ENCODE measurements around the gene PNMA8B. TPM values are rescaled to one million over a fixed set of nuclear protein-coding genes. Genes with fewer than 3 reads are reported as not detected.

PNMA8B gene
- polyA plus RNA-seq, 1 of the 3 experiments (the other 2 are of a cell fraction) = 0.92 TPM

DNA sequence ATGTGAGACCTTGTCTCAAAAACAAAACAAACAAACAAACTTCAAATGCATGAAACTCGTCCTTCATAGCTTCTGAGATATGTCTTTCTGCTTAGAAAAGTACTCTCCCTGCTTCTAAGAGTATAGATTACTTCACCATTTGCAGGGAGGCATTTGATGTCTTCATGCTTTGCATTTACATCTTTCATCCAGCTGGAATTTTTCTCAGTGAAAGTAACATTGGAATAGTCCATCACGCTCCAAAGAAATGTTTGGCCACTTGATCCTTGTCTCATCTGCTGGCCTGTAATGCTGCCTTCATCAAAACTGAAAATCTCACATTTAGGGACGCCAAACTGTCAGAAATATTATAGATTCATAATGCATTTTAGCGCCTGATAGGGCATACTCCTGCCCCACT is 43.5 kb downstream of the PNMA8B start:
- ChIA-PET CTCF (interaction anchor here (0.9 to 2.3 kb wide), 4 partner anchors 9 to 62 kb away, joined by 4 to 11 read pairs (median 5); no protein-coding TSS in a partner anchor), POLR2A (no interaction called here)
- Histone ChIP-seq H3K79me2 (ENCODE audit: insufficient read depth) (no peaks in the 10 kb centered on the region), H2AFZ (ENCODE audit: low read depth) (no peak overlapping the region), H3F3A (replicated peaks; ENCODE audit: insufficient read depth) (no peaks in the 10 kb centered on the region), H3K36me3 (replicated peaks in 1 of 2; ENCODE audit: control insufficient read depth in 1 of 2, insufficient read depth in 2 of 2, low read length in 1 of 2) (no peaks in the 10 kb centered on the region), H4K20me1 (ENCODE audit: insufficient read depth) (no peaks in the 10 kb centered on the region), H3K4me3 (ENCODE audit: low read depth in 2 of 2, low read length in 1 of 2) (no peak overlapping the region), H3K27ac (ENCODE audit: low read depth in 2 of 2, low read length in 1 of 2) (no peak overlapping the region), H3K9me3 (no peaks in the 10 kb centered on the region), H3K4me1 (ENCODE audit: control insufficient read depth in 1 of 2, insufficient read depth in 2 of 2, low read depth in 1 of 2, low read length in 1 of 2) (no peaks in the 10 kb centered on the region; a peak in 1 of 4 replicates), H3K9me2 (no peaks in the 10 kb centered on the region), H3K9ac (no peak overlapping the region), H3K4me2 (no peak overlapping the region), H3K27me3 (ENCODE audit: insufficient read depth) (no peaks in the 10 kb centered on the region)
- DNase-seq = no peak
- TF ChIP-seq, protein P1, sequence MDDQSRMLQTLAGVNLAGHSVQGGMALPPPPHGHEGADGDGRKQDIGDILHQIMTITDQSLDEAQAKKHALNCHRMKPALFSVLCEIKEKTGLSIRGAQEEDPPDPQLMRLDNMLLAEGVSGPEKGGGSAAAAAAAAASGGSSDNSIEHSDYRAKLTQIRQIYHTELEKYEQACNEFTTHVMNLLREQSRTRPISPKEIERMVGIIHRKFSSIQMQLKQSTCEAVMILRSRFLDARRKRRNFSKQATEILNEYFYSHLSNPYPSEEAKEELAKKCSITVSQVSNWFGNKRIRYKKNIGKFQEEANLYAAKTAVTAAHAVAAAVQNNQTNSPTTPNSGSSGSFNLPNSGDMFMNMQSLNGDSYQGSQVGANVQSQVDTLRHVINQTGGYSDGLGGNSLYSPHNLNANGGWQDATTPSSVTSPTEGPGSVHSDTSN (IDR thresholded peaks at IDR 0.05) = no peak
- TF ChIP-seq RXRA (IDR thresholded peaks at IDR 0.05; ENCODE audit: borderline replicate concordance, low read depth) (no peak), TEAD4 (IDR thresholded peaks at IDR 0.05; ENCODE audit: borderline replicate concordance, insufficient read depth) (no peak), NRF1 (IDR thresholded peaks at IDR 0.05; ENCODE audit: low read depth, low read length) (no peak)
- TF ChIP-seq, protein P2, sequence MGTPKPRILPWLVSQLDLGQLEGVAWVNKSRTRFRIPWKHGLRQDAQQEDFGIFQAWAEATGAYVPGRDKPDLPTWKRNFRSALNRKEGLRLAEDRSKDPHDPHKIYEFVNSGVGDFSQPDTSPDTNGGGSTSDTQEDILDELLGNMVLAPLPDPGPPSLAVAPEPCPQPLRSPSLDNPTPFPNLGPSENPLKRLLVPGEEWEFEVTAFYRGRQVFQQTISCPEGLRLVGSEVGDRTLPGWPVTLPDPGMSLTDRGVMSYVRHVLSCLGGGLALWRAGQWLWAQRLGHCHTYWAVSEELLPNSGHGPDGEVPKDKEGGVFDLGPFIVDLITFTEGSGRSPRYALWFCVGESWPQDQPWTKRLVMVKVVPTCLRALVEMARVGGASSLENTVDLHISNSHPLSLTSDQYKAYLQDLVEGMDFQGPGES (IDR thresholded peaks at IDR 0.05; ENCODE audit: low read depth, low read length) = no peak
- TF ChIP-seq, protein P3, sequence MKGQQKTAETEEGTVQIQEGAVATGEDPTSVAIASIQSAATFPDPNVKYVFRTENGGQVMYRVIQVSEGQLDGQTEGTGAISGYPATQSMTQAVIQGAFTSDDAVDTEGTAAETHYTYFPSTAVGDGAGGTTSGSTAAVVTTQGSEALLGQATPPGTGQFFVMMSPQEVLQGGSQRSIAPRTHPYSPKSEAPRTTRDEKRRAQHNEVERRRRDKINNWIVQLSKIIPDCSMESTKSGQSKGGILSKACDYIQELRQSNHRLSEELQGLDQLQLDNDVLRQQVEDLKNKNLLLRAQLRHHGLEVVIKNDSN (IDR thresholded peaks at IDR 0.05; ENCODE audit: borderline replicate concordance, low read depth) = no peak
- WGBS (ENCODE audit: low lambda C conversion rate) = 43% methylated on average over 4 of the region's 4 CpGs

DNA sequence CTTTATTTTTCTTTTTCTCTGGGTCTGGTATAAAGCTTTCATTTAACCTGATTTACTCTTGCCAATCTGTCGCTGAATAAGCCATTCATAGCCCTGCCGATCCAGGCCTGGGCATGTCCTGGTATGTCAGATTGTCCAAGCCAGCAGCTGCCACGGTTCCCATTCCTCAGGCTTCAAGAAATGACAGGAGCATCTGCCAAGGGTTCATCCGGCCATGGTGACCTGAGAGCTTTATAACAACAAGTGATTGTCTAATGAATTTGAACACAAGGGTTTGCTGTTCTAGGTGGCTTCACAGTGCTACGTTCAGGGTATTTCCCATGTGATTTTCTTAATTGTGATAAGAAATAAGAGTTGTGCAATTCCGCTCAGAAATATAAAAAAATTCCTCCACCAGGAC is 44.3 kb downstream of the PNMA8B start:
- WGBS (ENCODE audit: low lambda C conversion rate) = 75% methylated on average over 6 of the region's 6 CpGs
- Histone ChIP-seq H3K9me2 (no peaks in the 10 kb centered on the region), H4K20me1 (ENCODE audit: insufficient read depth) (no peaks in the 10 kb centered on the region), H3K79me2 (ENCODE audit: insufficient read depth) (no peaks in the 10 kb centered on the region), H3K36me3 (replicated peaks in 1 of 2; ENCODE audit: control insufficient read depth in 1 of 2, insufficient read depth in 2 of 2, low read length in 1 of 2) (no peaks in the 10 kb centered on the region), H3K9ac (no peak overlapping the region), H3K27me3 (ENCODE audit: insufficient read depth) (no peaks in the 10 kb centered on the region), H2AFZ (ENCODE audit: low read depth) (no peak overlapping the region), H3K4me1 (ENCODE audit: control insufficient read depth in 1 of 2, insufficient read depth in 2 of 2, low read depth in 1 of 2, low read length in 1 of 2) (no peaks in the 10 kb centered on the region; a peak in 1 of 4 replicates), H3K4me3 (ENCODE audit: low read depth in 2 of 2, low read length in 1 of 2) (no peak overlapping the region), H3K27ac (ENCODE audit: low read depth in 2 of 2, low read length in 1 of 2) (no peak overlapping the region), H3K4me2 (no peak overlapping the region), H3F3A (replicated peaks; ENCODE audit: insufficient read depth) (no peaks in the 10 kb centered on the region), H3K9me3 (no peaks in the 10 kb centered on the region)
- CTCF ChIA-PET = interaction anchor here (0.8 to 2.3 kb wide), 6 partner anchors 10 to 63 kb away, joined by 3 to 11 read pairs (median 4); no protein-coding TSS in a partner anchor
- TF ChIP-seq POLR2AphosphoS5 (IDR thresholded peaks at IDR 0.05; ENCODE audit: low read depth, low read length) (no peak), EZH2phosphoT487 (IDR thresholded peaks at IDR 0.05; ENCODE audit: borderline replicate concordance, low read depth) (no peak), MEF2A (IDR thresholded peaks at IDR 0.05; ENCODE audit: borderline replicate concordance, low read depth) (no peak), RXRA (IDR thresholded peaks at IDR 0.05; ENCODE audit: borderline replicate concordance, low read depth) (no peak), GABPA (IDR thresholded peaks at IDR 0.05; ENCODE audit: low read depth) (no peak), GATA2 (CRISPR knock-in tag; IDR thresholded peaks at IDR 0.05) (no peak), RAD21 (IDR thresholded peaks at IDR 0.05; ENCODE audit: low read length) (no peak), RFX5 (IDR thresholded peaks at IDR 0.05; ENCODE audit: low read length) (no peak), MXI1 (IDR thresholded peaks at IDR 0.05; ENCODE audit: low read depth, low read length) (no peak)
- TF ChIP-seq, protein P4, sequence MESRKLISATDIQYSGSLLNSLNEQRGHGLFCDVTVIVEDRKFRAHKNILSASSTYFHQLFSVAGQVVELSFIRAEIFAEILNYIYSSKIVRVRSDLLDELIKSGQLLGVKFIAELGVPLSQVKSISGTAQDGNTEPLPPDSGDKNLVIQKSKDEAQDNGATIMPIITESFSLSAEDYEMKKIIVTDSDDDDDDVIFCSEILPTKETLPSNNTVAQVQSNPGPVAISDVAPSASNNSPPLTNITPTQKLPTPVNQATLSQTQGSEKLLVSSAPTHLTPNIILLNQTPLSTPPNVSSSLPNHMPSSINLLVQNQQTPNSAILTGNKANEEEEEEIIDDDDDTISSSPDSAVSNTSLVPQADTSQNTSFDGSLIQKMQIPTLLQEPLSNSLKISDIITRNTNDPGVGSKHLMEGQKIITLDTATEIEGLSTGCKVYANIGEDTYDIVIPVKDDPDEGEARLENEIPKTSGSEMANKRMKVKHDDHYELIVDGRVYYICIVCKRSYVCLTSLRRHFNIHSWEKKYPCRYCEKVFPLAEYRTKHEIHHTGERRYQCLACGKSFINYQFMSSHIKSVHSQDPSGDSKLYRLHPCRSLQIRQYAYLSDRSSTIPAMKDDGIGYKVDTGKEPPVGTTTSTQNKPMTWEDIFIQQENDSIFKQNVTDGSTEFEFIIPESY (IDR thresholded peaks at IDR 0.05; ENCODE audit: borderline replicate concordance, low read depth) = no peak
- TF ChIP-seq, protein P2 (IDR thresholded peaks at IDR 0.05; ENCODE audit: low read depth, low read length) = no peak
- POLR2A ChIA-PET = no interaction called here
- DNase-seq = no peak
